ENCODE data around the gene GALR3.
"Not testable (repeated sequence)": the region's sequence is repeated elsewhere in the genome, so short reads cannot be mapped to it uniquely, and the experiment has no call there.

Gene GALR3

DNA sequence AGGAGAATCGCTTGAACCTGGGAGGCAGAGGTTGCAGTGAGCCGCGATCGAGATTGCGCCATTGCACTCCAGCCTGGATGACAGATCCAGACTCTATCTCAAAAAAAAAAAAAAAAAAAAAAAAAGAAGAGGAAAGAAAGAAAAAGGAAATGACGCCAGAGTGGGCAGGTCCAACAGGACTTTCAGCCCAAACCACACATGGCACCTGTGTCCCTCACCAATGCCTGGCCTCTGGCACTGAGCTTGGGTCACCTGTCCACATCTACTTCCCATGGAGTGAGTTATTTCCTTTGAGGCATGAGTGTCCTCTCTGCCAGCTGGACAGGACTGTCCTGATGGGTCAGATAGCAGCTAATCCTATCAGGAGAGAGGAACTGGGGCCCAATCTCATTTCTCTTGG, 30.7 kb upstream of the GALR3 start:
- H3K36me3 ChIP-seq, result no peaks in the 10 kb centered on the region
- no peak for DNase-seq
- H3K27me3 ChIP-seq (ENCODE audit: insufficient read depth, low read depth, severe bottlenecking), result no peaks in the 10 kb centered on the region
- H3K27ac ChIP-seq, result no peak overlapping the region
- H3K9me3 ChIP-seq (ENCODE audit: severe bottlenecking), result no peaks in the 10 kb centered on the region
- TF ChIP-seq, protein P1, sequence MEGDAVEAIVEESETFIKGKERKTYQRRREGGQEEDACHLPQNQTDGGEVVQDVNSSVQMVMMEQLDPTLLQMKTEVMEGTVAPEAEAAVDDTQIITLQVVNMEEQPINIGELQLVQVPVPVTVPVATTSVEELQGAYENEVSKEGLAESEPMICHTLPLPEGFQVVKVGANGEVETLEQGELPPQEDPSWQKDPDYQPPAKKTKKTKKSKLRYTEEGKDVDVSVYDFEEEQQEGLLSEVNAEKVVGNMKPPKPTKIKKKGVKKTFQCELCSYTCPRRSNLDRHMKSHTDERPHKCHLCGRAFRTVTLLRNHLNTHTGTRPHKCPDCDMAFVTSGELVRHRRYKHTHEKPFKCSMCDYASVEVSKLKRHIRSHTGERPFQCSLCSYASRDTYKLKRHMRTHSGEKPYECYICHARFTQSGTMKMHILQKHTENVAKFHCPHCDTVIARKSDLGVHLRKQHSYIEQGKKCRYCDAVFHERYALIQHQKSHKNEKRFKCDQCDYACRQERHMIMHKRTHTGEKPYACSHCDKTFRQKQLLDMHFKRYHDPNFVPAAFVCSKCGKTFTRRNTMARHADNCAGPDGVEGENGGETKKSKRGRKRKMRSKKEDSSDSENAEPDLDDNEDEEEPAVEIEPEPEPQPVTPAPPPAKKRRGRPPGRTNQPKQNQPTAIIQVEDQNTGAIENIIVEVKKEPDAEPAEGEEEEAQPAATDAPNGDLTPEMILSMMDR (IDR thresholded peaks at IDR 0.05; ENCODE audit: low read depth, low read length), result no peak
- no peak overlapping the region for H3K4me3 ChIP-seq (ENCODE audit: low read depth, low read length)

- Histone ChIP-seq H3K36me3 (no peaks in the 10 kb centered on the region), H3K27me3 (ENCODE audit: insufficient read depth, low read depth, severe bottlenecking) (no peaks in the 10 kb centered on the region), H3K4me3 (ENCODE audit: low read depth, low read length) (no peak overlapping the region), H3K27ac (no peak overlapping the region), H3K9me3 (ENCODE audit: severe bottlenecking) (no peaks in the 10 kb centered on the region)
- TF ChIP-seq, protein P1 (IDR thresholded peaks at IDR 0.05; ENCODE audit: low read depth, low read length), result no peak
- no peak for DNase-seq
Measured at GRCh38 chr22:37794376-37794775, 28.8 kb upstream of the GALR3 start.

DNA sequence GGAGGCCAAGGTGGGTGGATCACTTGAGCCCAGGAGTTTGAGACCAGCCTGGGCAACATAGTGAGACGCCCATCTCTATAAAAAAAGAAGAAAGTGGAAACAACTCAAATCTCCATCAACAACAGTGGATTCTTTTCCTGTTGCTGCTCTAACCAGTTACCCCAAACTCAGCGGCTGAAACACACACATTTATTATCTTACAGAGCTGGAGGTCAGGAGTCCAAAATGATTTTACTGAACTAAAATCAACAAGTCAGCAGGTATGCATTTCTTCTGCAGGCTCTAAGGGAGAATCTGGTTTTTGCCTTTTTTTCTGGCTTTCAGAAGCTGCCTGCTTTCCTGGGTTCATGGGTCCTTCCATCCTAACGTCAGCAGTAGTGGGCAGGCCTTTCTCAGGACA, 27.1 kb upstream of the GALR3 start:
- Histone ChIP-seq H3K27me3 (ENCODE audit: insufficient read depth, low read depth, severe bottlenecking) (no peaks in the 10 kb centered on the region), H3K4me3 (ENCODE audit: low read depth, low read length) (no peak overlapping the region), H3K27ac (no peak overlapping the region), H3K36me3 (no peaks in the 10 kb centered on the region), H3K9me3 (ENCODE audit: severe bottlenecking) (no peaks in the 10 kb centered on the region)
- no peak for DNase-seq
- TF ChIP-seq, protein P1 (IDR thresholded peaks at IDR 0.05; ENCODE audit: low read depth, low read length), result no peak

GRCh38 chr22:37797259-37797658, 25.9 kb upstream of the GALR3 start:
- H3K4me3 ChIP-seq (ENCODE audit: low read depth, low read length); H3K36me3 ChIP-seq; H3K27me3 ChIP-seq (ENCODE audit: insufficient read depth, low read depth, severe bottlenecking); H3K9me3 ChIP-seq (ENCODE audit: severe bottlenecking); DNase-seq: not testable (repeated sequence)
- H3K27ac ChIP-seq, result peak overlapping the region; percentile 39

- Histone ChIP-seq H3K27ac (no peak overlapping the region), H3K27me3 (ENCODE audit: insufficient read depth, low read depth, severe bottlenecking) (no peaks in the 10 kb centered on the region), H3K9me3 (ENCODE audit: severe bottlenecking) (no peaks in the 10 kb centered on the region), H3K36me3 (no peaks in the 10 kb centered on the region), H3K4me3 (ENCODE audit: low read depth, low read length) (no peak overlapping the region)
- DNase-seq, result no peak
- TF ChIP-seq, protein P1 (IDR thresholded peaks at IDR 0.05; ENCODE audit: low read depth, low read length), result no peak
Measured at GRCh38 chr22:37797874-37798500, 25.2 kb upstream of the GALR3 start.

- H3K36me3 ChIP-seq; H3K9me3 ChIP-seq (ENCODE audit: severe bottlenecking); DNase-seq; H3K27me3 ChIP-seq (ENCODE audit: insufficient read depth, low read depth, severe bottlenecking); H3K4me3 ChIP-seq (ENCODE audit: low read depth, low read length); H3K27ac ChIP-seq: not testable (repeated sequence)
Measured at GRCh38 chr22:37799979-37800378, 23.2 kb upstream of the GALR3 start.

GRCh38 chr22:37801946-37802309, 21.3 kb upstream of the GALR3 start:
- Histone ChIP-seq H3K4me3 (ENCODE audit: low read depth, low read length) (peak overlapping the region; percentile 79), H3K27ac (peak overlapping the region; percentile 53), H3K27me3 (ENCODE audit: insufficient read depth, low read depth, severe bottlenecking) (no peaks in the 10 kb centered on the region), H3K36me3 (no peaks in the 10 kb centered on the region), H3K9me3 (ENCODE audit: severe bottlenecking) (no peaks in the 10 kb centered on the region)
- DNase-seq, result peak; percentile 69
- TF ChIP-seq, protein P1 (IDR thresholded peaks at IDR 0.05; ENCODE audit: low read depth, low read length), result no peak

All from WERI-Rb-1 (cell line).